K562 (cell line): ENCODE data around the gene HNF4A. TPM values are rescaled to one million over a fixed set of nuclear protein-coding genes. Genes with fewer than 3 reads are reported as not detected.

Experiments used
- CBFA2T2 ChIP-seq: fragments of 450-650 bp; conservative IDR thresholded peaks from 2 replicates; pipeline ENCODE4 v1.6.1; 2017; ENCODE audit warnings: mild to moderate bottlenecking
- DLX4 ChIP-seq: fragments of 250-450 bp; sonication (Bioruptor Pico); IDR thresholded peaks from 2 replicates; pipeline ENCODE4 v1.6.1; 2021; ENCODE audit warnings: mild to moderate bottlenecking
- FOSL1 ChIP-seq: fragments of 200-800 bp; sonication (Bioruptor generic); conservative IDR thresholded peaks from 2 replicates; pipeline ENCODE4 v1.6.1; 2016; ENCODE audit warnings: missing genetic modification characterization, missing compliant biosample characterization
- FOXP1 ChIP-seq: sonication (generic); formaldehyde crosslinking; IDR thresholded peaks from 2 replicates; pipeline ENCODE4 v1.8.0; 2022; ENCODE audit warnings: mild to moderate bottlenecking, missing genetic modification reagents
- GABPB2 ChIP-seq: fragments of 250-450 bp; sonication (Bioruptor Pico); conservative IDR thresholded peaks from 2 replicates; pipeline ENCODE4 v1.5.1; 2021; ENCODE audit warnings: mild to moderate bottlenecking
- KDM1A ChIP-seq, 2 experiments: fragments of 450-650 bp; IDR thresholded peaks; 2 replicates each; pipeline ENCODE4 v1.6.1; 2016; ENCODE audit warnings: mild to moderate bottlenecking in 2 of 2
- NCOR1 ChIP-seq: fragments of 450-650 bp; IDR thresholded peaks from 2 replicates; pipeline ENCODE4 v1.6.1; 2016; ENCODE audit warnings: mild to moderate bottlenecking, moderate library complexity
- NFYB ChIP-seq: IDR thresholded peaks from 2 replicates; pipeline ENCODE4 v1.6.1; 2011; ENCODE audit warnings: mild to moderate bottlenecking, moderate library complexity; ENCODE audit not compliant: insufficient read length; ENCODE audit errors: extremely low read depth
- NR4A1 ChIP-seq, 2 experiments: fragments of 250-450 bp in 1 of 2; fragments of 450-650 bp in 1 of 2; sonication (Bioruptor Pico) in 1 of 2; IDR thresholded peaks; 2 replicates each; pipeline versions ENCODE4 v1.4.0 to v1.6.1; 2016 to 2020; ENCODE audit warnings: mild to moderate bottlenecking in 2 of 2, missing compliant biosample characterization in 1 of 2, missing genetic modification characterization in 1 of 2, moderate library complexity in 1 of 2
- PHTF2 ChIP-seq: fragments of 250-450 bp; sonication (Bioruptor Pico); IDR thresholded peaks from 2 replicates; pipeline ENCODE4 v1.5.0; 2021; ENCODE audit warnings: mild to moderate bottlenecking
- POLR2AphosphoS5 ChIP-seq: IDR thresholded peaks from 2 replicates; pipeline ENCODE4 v1.6.1; 2011; ENCODE audit warnings: mild to moderate bottlenecking, low read depth, low read length, moderate library complexity; ENCODE audit not compliant: control insufficient read depth, insufficient read depth
- RB1 ChIP-seq: fragments of 450-650 bp; IDR thresholded peaks from 2 replicates; pipeline ENCODE4 v1.6.1; 2017; ENCODE audit warnings: low read depth, mild to moderate bottlenecking
- SMARCB1 ChIP-seq: IDR thresholded peaks from 2 replicates; pipeline ENCODE4 v1.6.1; 2011; ENCODE audit warnings: improper control_type of control experiment, low read depth; ENCODE audit not compliant: insufficient read length
- TAL1 ChIP-seq: fragments of 450-650 bp; IDR thresholded peaks from 2 replicates; pipeline ENCODE4 v1.6.1; 2016; ENCODE audit warnings: mild to moderate bottlenecking
- TCF3 ChIP-seq: sonication (generic); formaldehyde crosslinking; IDR thresholded peaks from 2 replicates; pipeline ENCODE4 v1.4.0; 2020; ENCODE audit warnings: mild to moderate bottlenecking, missing genetic modification reagents
- TEAD2 ChIP-seq: fragments of 450-650 bp; IDR thresholded peaks from 2 replicates; pipeline ENCODE4 v1.6.1; 2016; ENCODE audit warnings: missing genetic modification characterization, control low read depth, missing compliant biosample characterization
- TEAD4 ChIP-seq, 2 experiments: sonication (generic) in 1 of 2; formaldehyde crosslinking in 1 of 2; IDR thresholded peaks; 2 replicates each; pipeline versions ENCODE4 v1.6.1 to v1.8.0; 2012 to 2022; ENCODE audit warnings: borderline replicate concordance in 1 of 2, inconsistent platforms in 1 of 2, low read length in 1 of 2, mild to moderate bottlenecking in 1 of 2, missing genetic modification reagents in 1 of 2
- ZNF280A ChIP-seq: fragments of 450-650 bp; IDR thresholded peaks from 2 replicates; pipeline ENCODE4 v1.6.1; 2018; ENCODE audit warnings: mild to moderate bottlenecking, low read depth; ENCODE audit not compliant: partially characterized antibody
- ZNF407 ChIP-seq: fragments of 450-650 bp; IDR thresholded peaks from 2 replicates; pipeline ENCODE4 v1.6.1; 2016; ENCODE audit warnings: low read depth
- polyA plus RNA-seq, 8 experiments: library from polyadenylated mRNA; depleted of rRNA in 4 of 8; stranded (reverse) in 5 of 8; unstranded in 3 of 8; fragments of >200 nt; fragmentation: Nextera tagmentation in 2 of 8; fragmentation: Illumina TruSeq in 1 of 8; extraction: Ambion mirVana in 2 of 8; extraction: Trizol in 1 of 8; gene quantifications; 2 replicates each; pipeline versions ENCODE4 v1.2.1 to v1.2.3, GENCODE V29; 2011 to 2014; ENCODE audit warnings: inconsistent platforms in 1 of 8, missing spikeins in 1 of 8
- total RNA-seq, 7 experiments: library from RNA; depleted of rRNA in 6 of 7; stranded (reverse); fragments of >200 nt in 6 of 7; fragmentation: Illumina TruSeq in 2 of 7; extraction: Trizol in 2 of 7; gene quantifications; 2 replicates each; pipeline versions ENCODE4 v1.2.1 to v1.2.3, GENCODE V29; 2011 to 2021; ENCODE audit warnings: low replicate concordance in 1 of 7

The HNF4A gene
- total and polyA plus RNA-seq, 9 of the 15 experiments (the other 6 are each of a cell fraction or from before 2014, with no cell fraction given): 0.03 to 0.27 (median 0.08) TPM; not detected in 5

- TF ChIP-seq NFYB (no peak), GABPB2 (CRISPR knock-in tag) (no peak), PHTF2 (CRISPR knock-in tag) (no peak), ZNF280A (no peak), TEAD2 (tag) (no peak), TEAD4 (IDR thresholded peaks at IDR 0.05; ENCODE audit: low read length) (peak; percentile 40; the same call in 1 of the 2 replicates), TEAD4 (CRISPR knock-in tag; IDR thresholded peaks at IDR 0.05; ENCODE audit: borderline replicate concordance) (no peak), RB1 (no peak), SMARCB1 (no peak), CBFA2T2 (peak; percentile 83), TAL1 (peak; percentile 35; the same call in 1 of the 2 replicates), FOXP1 (CRISPR knock-in tag) (no peak), KDM1A (IDR thresholded peaks at IDR 0.05) (peak; percentile 55 to 57; a peak in 2 of 4 replicates), ZNF407 (no peak), NCOR1 (peak; percentile 63), FOSL1 (tag) (peak; percentile 75; the same call in 1 of the 2 replicates), NR4A1 (CRISPR knock-in tag; IDR thresholded peaks at IDR 0.05) (no peak), NR4A1 (tag; IDR thresholded peaks at IDR 0.05) (no peak), DLX4 (CRISPR knock-in tag) (no peak), TCF3 (CRISPR knock-in tag) (peak; percentile 46; the same call in 1 of the 2 replicates), POLR2AphosphoS5 (peak; percentile 26; the same call in 1 of the 2 replicates)
Observed at GRCh38 chr20:44400671-44400969, 45.1 kb downstream of the HNF4A start (continued).
